Osteoblast (primary cell): Measurements from ENCODE around the gene PDCD2. TPM values are rescaled to one million over a fixed set of nuclear protein-coding genes. Genes with fewer than 3 reads are reported as not detected.

Experiments
- DNase-seq: peaks from one replicate; pipeline ENCODE4 v3.0.0; 2011; ENCODE audit warnings: low spot score, mixed read lengths; ENCODE audit not compliant: insufficient read length; ENCODE audit errors: missing footprints
- H2AFZ ChIP-seq: 2 replicates; pipeline ENCODE4 v1.6.0; 2011; ENCODE audit warnings: mild to moderate bottlenecking, low read length
- H3K27ac ChIP-seq: 2 replicates; pipeline ENCODE4 v1.5.1; 2011; ENCODE audit warnings: mild to moderate bottlenecking, low read depth, low read length, moderate library complexity
- H3K27me3 ChIP-seq: 2 replicates; pipeline ENCODE4 v1.6.0; 2012; ENCODE audit warnings: mild to moderate bottlenecking, control low read depth, inconsistent platforms, low read length, moderate library complexity; ENCODE audit not compliant: insufficient read depth
- H3K36me3 ChIP-seq: 2 replicates; pipeline ENCODE4 v1.5.1; 2011; ENCODE audit warnings: mild to moderate bottlenecking, low read length, control low read depth, moderate library complexity; ENCODE audit not compliant: insufficient read depth
- H3K4me1 ChIP-seq: 2 replicates; pipeline ENCODE4 v1.5.1; 2011; ENCODE audit warnings: mild to moderate bottlenecking, low read length, control low read depth, moderate library complexity; ENCODE audit not compliant: insufficient read depth
- H3K4me2 ChIP-seq: 2 replicates; pipeline ENCODE4 v1.6.0; 2011; ENCODE audit warnings: mild to moderate bottlenecking, low read length; ENCODE audit not compliant: insufficient read depth
- H3K4me3 ChIP-seq: fragments of 200-600 bp; sonication (generic); 3 replicates; pipeline ENCODE4 v1.5.1; 2012; ENCODE audit warnings: mild to moderate bottlenecking, low read length, inconsistent platforms; ENCODE audit not compliant: insufficient read depth
- H3K79me2 ChIP-seq: 2 replicates; pipeline ENCODE4 v1.6.0; 2012; ENCODE audit warnings: mild to moderate bottlenecking, low read length, control low read depth, inconsistent platforms; ENCODE audit not compliant: insufficient read depth
- H3K9me3 ChIP-seq: 2 replicates; pipeline ENCODE4 v1.5.1; 2011; ENCODE audit warnings: low read depth, low read length, control low read depth
- H4K20me1 ChIP-seq: 2 replicates; pipeline ENCODE4 v1.6.0; 2012; ENCODE audit warnings: mild to moderate bottlenecking, low read length, control low read depth; ENCODE audit not compliant: insufficient read depth
- CTCF ChIP-seq: IDR thresholded peaks from 2 replicates; pipeline ENCODE4 v1.5.1; 2011; ENCODE audit warnings: mild to moderate bottlenecking, low read depth, low read length, moderate library complexity; ENCODE audit errors: extremely low read depth
- total RNA-seq: library from RNA; depleted of rRNA; stranded (reverse); fragments of >200 nt; gene quantifications from 2 replicates; pipeline ENCODE4 v1.2.3, GENCODE V29; 2012

Gene PDCD2
- total RNA-seq, 1 donor = 69.5 TPM

GRCh38 chr6:170525795-170526194, 58.6 kb downstream of the PDCD2 start:
- H3K4me3 ChIP-seq = no peak overlapping the region
- H3K4me1 ChIP-seq = peaks cover 5% of the 10 kb centered on the region
- no peaks in the 10 kb centered on the region for H3K36me3 ChIP-seq
- no peaks in the 10 kb centered on the region for H3K27me3 ChIP-seq
- no peaks in the 10 kb centered on the region for H3K79me2 ChIP-seq
- no peaks in the 10 kb centered on the region for H3K9me3 ChIP-seq
- no peak overlapping the region for H3K27ac ChIP-seq
- DNase-seq = no peak
- H2AFZ ChIP-seq = no peak overlapping the region
- TF ChIP-seq CTCF = no peak
- H3K4me2 ChIP-seq = no peak overlapping the region
- peaks cover 4% of the 10 kb centered on the region for H4K20me1 ChIP-seq

Other genes starting within 250 kb of the PDCD2 start
- 265 and 279 TPM in 2 replicates for gene PSMB1, start 31.3 kb downstream of the PDCD2 start, total RNA-seq
- gene TBP, start 30.3 kb downstream of the PDCD2 start, total RNA-seq = 11.9 and 15.0 TPM in 2 replicates